IMR-90 (cell line): Measurements from ENCODE around the gene ADARB2. TPM values are rescaled to one million over a fixed set of nuclear protein-coding genes. Genes with fewer than 3 reads are reported as not detected.
"Not testable (repeated sequence)": the region's sequence is repeated elsewhere in the genome, so short reads cannot be mapped to it uniquely, and the experiment has no call there.

Experiments used
- ATAC-seq: fragments of 200-7000 bp; cut with Tn5 transposase; 2 replicates; pipeline ENCODE4 v1.9.1; 2020; ENCODE audit warnings: low read depth, mild to moderate bottlenecking, moderate library complexity
- BruUV-seq: library from RNA; stranded (reverse); fragments of 400-500 nt; replicated peaks from 2 replicates; lab custom pipeline; 2021; lab: Mats Ljungman, UMichigan
- CTCF ChIA-PET: fragments of 300-600 bp; formaldehyde crosslinking; extraction: SDS; loops from one replicate; lab custom pipeline; 2021; ENCODE audit warnings: antibody characterized with exemption; lab: Yijun Ruan, JAX
- POLR2A ChIA-PET: fragments of 300-600 bp; sonication (Branson Sonifier 250); formaldehyde crosslinking; loops from one replicate; lab custom pipeline; 2022; ENCODE audit warnings: antibody characterized with exemption; ENCODE audit not compliant: unreplicated experiment; lab: Charles Lee
- DNase-seq: peaks from one replicate; pipeline ENCODE4 v3.0.0; 2013
- H2AFZ ChIP-seq: replicated peaks from 2 replicates; pipeline ENCODE3; 2013; ENCODE audit warnings: low read length, mild to moderate bottlenecking; ENCODE audit not compliant: poor library complexity
- H2AK5ac ChIP-seq: 2 replicates; pipeline ENCODE4 v1.6.1; 2013; ENCODE audit warnings: low read depth, low read length, inconsistent platforms
- H2AK9ac ChIP-seq: replicated peaks from 2 replicates; pipeline ENCODE3; 2013; ENCODE audit warnings: mild to moderate bottlenecking, low read depth, low read length, moderate library complexity; ENCODE audit not compliant: poor library complexity
- H2BK120ac ChIP-seq: 2 replicates; pipeline ENCODE4 v1.6.1; 2013; ENCODE audit warnings: low read depth, low read length, inconsistent platforms
- H2BK15ac ChIP-seq: 3 replicates; pipeline ENCODE4 v1.6.1; 2013; ENCODE audit warnings: low read depth, low read length, inconsistent platforms
- H2BK20ac ChIP-seq: 2 replicates; pipeline ENCODE4 v1.6.1; 2013; ENCODE audit warnings: low read depth, mild to moderate bottlenecking, inconsistent platforms, low read length, moderate library complexity
- H2BK5ac ChIP-seq: 2 replicates; pipeline ENCODE4 v1.6.1; 2013; ENCODE audit warnings: mild to moderate bottlenecking, low read depth, low read length, inconsistent platforms; ENCODE audit not compliant: poor library complexity, severe bottlenecking
- H3K14ac ChIP-seq: replicated peaks from 2 replicates; pipeline ENCODE4 v1.6.1; 2013; ENCODE audit warnings: low read depth, low read length, inconsistent platforms
- H3K18ac ChIP-seq: 2 replicates; pipeline ENCODE4 v1.6.1; 2013; ENCODE audit warnings: low read depth, low read length, control low read depth
- H3K23ac ChIP-seq: 2 replicates; pipeline ENCODE4 v1.6.1; 2013; ENCODE audit warnings: low read depth, low read length, inconsistent platforms
- H3K27ac ChIP-seq: 2 replicates; pipeline ENCODE4 v1.5.1; 2013; ENCODE audit warnings: mild to moderate bottlenecking, control low read depth, low read length; ENCODE audit not compliant: insufficient read depth
- H3K27me3 ChIP-seq: 2 replicates; pipeline ENCODE4 v1.6.1; 2013; ENCODE audit warnings: low read length; ENCODE audit not compliant: control insufficient read depth, insufficient read depth
- H3K36me3 ChIP-seq: 2 replicates; pipeline ENCODE4 v1.6.1; 2013; ENCODE audit warnings: low read length, mixed read lengths; ENCODE audit not compliant: control insufficient read depth, insufficient read depth
- H3K4ac ChIP-seq: 2 replicates; pipeline ENCODE4 v1.6.1; 2013; ENCODE audit warnings: low read depth, low read length, inconsistent platforms
- H3K4me1 ChIP-seq: 2 replicates; pipeline ENCODE4 v1.6.1; 2013; ENCODE audit warnings: low read length, mixed read lengths; ENCODE audit not compliant: control insufficient read depth, insufficient read depth
- H3K4me2 ChIP-seq: 2 replicates; pipeline ENCODE4 v1.6.1; 2013; ENCODE audit warnings: low read depth, mild to moderate bottlenecking, control low read depth, low read length, moderate library complexity
- H3K4me3 ChIP-seq: 2 replicates; pipeline ENCODE4 v1.5.1; 2013; ENCODE audit warnings: low read depth, mild to moderate bottlenecking, control low read depth, low read length, moderate library complexity; ENCODE audit not compliant: insufficient read depth
- H3K56ac ChIP-seq: 2 replicates; pipeline ENCODE4 v1.6.1; 2013; ENCODE audit warnings: low read length, inconsistent platforms; ENCODE audit not compliant: insufficient read depth; ENCODE audit errors: extremely low read depth
- H3K79me1 ChIP-seq, 2 experiments: 2 replicates each; pipeline ENCODE4 v1.6.1; 2013; ENCODE audit warnings: low read length in 2 of 2, inconsistent platforms in 1 of 2, low read depth in 1 of 2
- H3K9ac ChIP-seq: 2 replicates; pipeline ENCODE4 v1.6.1; 2013; ENCODE audit warnings: low read depth, low read length, control low read depth
- H3K9me1 ChIP-seq: 2 replicates; pipeline ENCODE4 v1.6.1; 2013; ENCODE audit warnings: low read length, inconsistent platforms; ENCODE audit not compliant: insufficient read depth
- H3K9me3 ChIP-seq: 2 replicates; pipeline ENCODE4 v1.6.1; 2013; ENCODE audit warnings: low read length; ENCODE audit not compliant: control insufficient read depth, insufficient read depth
- H4K20me1 ChIP-seq: 2 replicates; pipeline ENCODE4 v1.6.1; 2013; ENCODE audit warnings: low read length, inconsistent platforms; ENCODE audit not compliant: insufficient read depth
- H4K5ac ChIP-seq: 2 replicates; pipeline ENCODE4 v1.6.1; 2013; ENCODE audit warnings: mild to moderate bottlenecking, low read depth, low read length, control low read depth
- H4K8ac ChIP-seq, 2 experiments: 2 replicates each; pipeline ENCODE4 v1.6.1; 2013; ENCODE audit warnings: low read depth in 2 of 2, low read length in 2 of 2, control low read depth in 1 of 2, inconsistent platforms in 1 of 2
- H4K91ac ChIP-seq: 2 replicates; pipeline ENCODE4 v1.6.1; 2013; ENCODE audit warnings: low read depth, low read length, inconsistent platforms; ENCODE audit not compliant: insufficient read depth
- WGBS, 2 experiments: methylation state at CpG; one replicate each; pipeline versions ENCODE4 v1.1.5 to v1.1.7; 2013; ENCODE audit warnings: missing lambda C conversion rate in 2 of 2; ENCODE audit not compliant: insufficient read length in 1 of 2; ENCODE audit errors: extremely low coverage in 2 of 2; 5-methylcytosine and 5-hydroxymethylcytosine counted together
- dilution Hi-C: fragments of 300-500 bp; cut with HindIII; formaldehyde crosslinking; loops from one replicate; pipeline ENCODE4 v1.14.3; 2018; ENCODE audit warnings: low sequenced_read_pairs; ENCODE audit not compliant: unreplicated experiment
- in situ Hi-C: fragments of 300-500 bp; cut with MboI; formaldehyde crosslinking; loops from 3 replicates; pipeline ENCODE4 v1.14.3; 2019; ENCODE audit warnings: low sequenced_read_pairs, inconsistent platforms, mixed read lengths
- intact Hi-C: fragments of 100-400 bp; cut with micrococcal nuclease; formaldehyde crosslinking; loops from 2 replicates; pipeline ENCODE4 v1.10.0; 2022
- polyA plus RNA-seq, 3 experiments: library from polyadenylated mRNA; depleted of rRNA; stranded (reverse); fragments of >200 nt; gene quantifications; 2 replicates each; pipeline ENCODE4 v1.2.3, GENCODE V29; 2012; ENCODE audit warnings: low replicate concordance in 1 of 3
- total RNA-seq: library from RNA; depleted of rRNA; stranded (reverse); fragments of >200 nt; gene quantifications from 2 replicates; pipeline ENCODE4 v1.2.3, GENCODE V29; 2012

The ADARB2 gene
- total and polyA plus RNA-seq, 2 of the 4 experiments (the other 2 are of a cell fraction), result not detected

- H2BK5ac ChIP-seq, CTCF ChIA-PET, H4K8ac ChIP-seq, H2BK20ac ChIP-seq, H2AK9ac ChIP-seq, H3K9me1 ChIP-seq, H3K79me1 ChIP-seq, H2BK120ac ChIP-seq, in situ Hi-C loops, H3K4me2 ChIP-seq, ATAC-seq, H2BK15ac ChIP-seq, intact Hi-C loops, H2AK5ac ChIP-seq, H3K27ac ChIP-seq, POLR2A ChIA-PET, H3K18ac ChIP-seq, H4K91ac ChIP-seq, H4K5ac ChIP-seq, H3K23ac ChIP-seq, H3K27me3 ChIP-seq, H3K4me3 ChIP-seq, BruUV-seq, H3K9ac ChIP-seq, H3K4me1 ChIP-seq, H3K36me3 ChIP-seq, H3K56ac ChIP-seq, H4K20me1 ChIP-seq, H3K14ac ChIP-seq, dilution Hi-C loops, H3K4ac ChIP-seq, DNase-seq, H2AFZ ChIP-seq: not testable (repeated sequence)
- peaks cover 65% of the 10 kb centered on the region for H3K9me3 ChIP-seq
- WGBS, 2 experiments, result 80% methylated on average over 3 of the region's 15 CpGs; no CpG with 5 or more reads in 1 of the 2 experiments
Observed at GRCh38 chr10:1398116-1398515, 339.2 kb downstream of the ADARB2 start.
